Hepatocyte (in vitro differentiated cells): Measurements from ENCODE around the gene DHX58. TPM values are rescaled to one million over a fixed set of nuclear protein-coding genes. Genes with fewer than 3 reads are reported as not detected.
A peak's percentile ranks its signal among the peaks of the same experiment; 100 is the strongest.
"Not testable (repeated sequence)": the region's sequence is repeated elsewhere in the genome, so short reads cannot be mapped to it uniquely, and the experiment has no call there.

Experiments used
- DNase-seq: peaks from one replicate; pipeline ENCODE4 v3.0.0-alpha.2; 2016; ENCODE audit warnings: low spot score
- H2AFZ ChIP-seq: fragments of 200-600 bp; sonication (generic); 2 replicates; pipeline ENCODE4 v1.6.0; 2016; ENCODE audit warnings: antibody characterized with exemption, mild to moderate bottlenecking
- H3K27ac ChIP-seq: fragments of 200-600 bp; sonication (generic); 2 replicates; pipeline ENCODE4 v1.5.1; 2016; ENCODE audit warnings: mild to moderate bottlenecking
- H3K27me3 ChIP-seq: fragments of 200-600 bp; sonication (generic); 2 replicates; pipeline ENCODE4 v1.6.1; 2016
- H3K36me3 ChIP-seq: fragments of 200-600 bp; sonication (generic); replicated peaks from 2 replicates; pipeline ENCODE4 v1.5.1; 2016; ENCODE audit warnings: low read depth; ENCODE audit not compliant: insufficient read depth
- H3K4me1 ChIP-seq: fragments of 200-600 bp; sonication (generic); 2 replicates; pipeline ENCODE4 v1.5.1; 2016; ENCODE audit warnings: mild to moderate bottlenecking, moderate library complexity; ENCODE audit not compliant: insufficient read depth
- H3K4me2 ChIP-seq: fragments of 200-600 bp; sonication (generic); 2 replicates; pipeline ENCODE4 v1.6.0; 2016
- H3K4me3 ChIP-seq: fragments of 200-600 bp; sonication (generic); 2 replicates; pipeline ENCODE4 v1.5.1; 2016; ENCODE audit warnings: mild to moderate bottlenecking
- H3K79me2 ChIP-seq: fragments of 200-600 bp; sonication (generic); 2 replicates; pipeline ENCODE4 v1.6.0; 2017; ENCODE audit warnings: mild to moderate bottlenecking
- H3K9me2 ChIP-seq: fragments of 200-600 bp; sonication (generic); replicated peaks from 2 replicates; pipeline ENCODE4 v1.6.0; 2017; ENCODE audit warnings: mild to moderate bottlenecking; ENCODE audit not compliant: insufficient read depth
- H3K9me3 ChIP-seq: fragments of 200-600 bp; sonication (generic); 2 replicates; pipeline ENCODE4 v1.5.1; 2016; ENCODE audit warnings: low read depth, mild to moderate bottlenecking
- H4K20me1 ChIP-seq: fragments of 200-600 bp; sonication (generic); 2 replicates; pipeline ENCODE4 v1.6.0; 2016; ENCODE audit warnings: mild to moderate bottlenecking; ENCODE audit not compliant: insufficient read depth, poor library complexity, severe bottlenecking
- EZH2 ChIP-seq: fragments of 200-600 bp; sonication (generic); IDR thresholded peaks from 2 replicates; pipeline ENCODE4 v1.6.1; 2016; ENCODE audit warnings: antibody characterized with exemption, mild to moderate bottlenecking, borderline replicate concordance
- EZH2phosphoT487 ChIP-seq: fragments of 200-600 bp; sonication (generic); IDR thresholded peaks from one replicate; pipeline ENCODE4 v1.6.1; 2018; ENCODE audit warnings: antibody characterized with exemption, mild to moderate bottlenecking, low read depth, moderate library complexity; ENCODE audit not compliant: unreplicated experiment, severe bottlenecking
- WGBS: methylation state at CpG from one replicate; pipeline ENCODE4 v1.1.6; 2016; ENCODE audit warnings: low lambda C conversion rate; ENCODE audit errors: missing lambda C conversion rate; 5-methylcytosine and 5-hydroxymethylcytosine counted together
- polyA plus RNA-seq: library from polyadenylated mRNA; unstranded; fragments of >200 nt; fragmentation: Nextera tagmentation; extraction: Ambion mirVana; gene quantifications from 2 replicates; pipeline ENCODE4 v1.2.1, GENCODE V29; 2016
- total RNA-seq: library from RNA; depleted of rRNA; stranded (reverse); fragments of >200 nt; gene quantifications from 2 replicates; pipeline ENCODE4 v1.2.3, GENCODE V29; 2014
- TF ChIP-seq, protein P1 (sequence below): fragments of 200-600 bp; sonication (generic); IDR thresholded peaks from 2 replicates; pipeline ENCODE4 v1.5.1; 2016; ENCODE audit warnings: antibody characterized with exemption, mild to moderate bottlenecking; ENCODE audit not compliant: poor library complexity

Gene DHX58
- total and polyA plus RNA-seq, 2 experiments from 2014 or later = 1.4 to 1.6 TPM

DNA sequence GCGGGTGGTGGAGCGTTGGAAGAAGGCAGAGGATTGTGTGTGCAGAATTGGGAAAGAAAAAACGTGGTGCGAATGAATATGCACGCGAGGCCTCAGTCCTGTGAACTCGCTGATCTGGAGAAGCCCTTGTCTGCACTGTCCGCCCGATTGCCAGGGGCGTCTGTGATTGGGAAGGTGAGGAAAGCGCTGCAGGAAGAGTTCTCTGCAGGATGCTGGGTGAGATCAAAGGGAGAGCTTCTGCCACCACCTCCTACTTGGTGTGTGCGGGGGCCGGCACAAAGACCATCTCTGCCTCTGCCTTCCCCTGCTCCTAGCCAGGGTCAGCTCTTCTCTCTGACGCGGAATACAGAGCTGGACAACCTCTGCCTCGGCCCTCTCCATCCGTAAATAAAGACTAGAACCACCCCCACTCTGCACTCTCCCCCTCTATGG is 43.1 kb upstream of the DHX58 start:
- Histone ChIP-seq H3K79me2 (peaks cover 41% of the 10 kb centered on the region), H3K36me3 (no peaks in the 10 kb centered on the region), H3K27me3 (no peaks in the 10 kb centered on the region), H3K27ac (peak overlapping the region; percentile 3), H2AFZ (peak overlapping the region; percentile 41), H3K4me1 (peaks cover 18% of the 10 kb centered on the region), H3K4me3 (peak overlapping the region; percentile 30), H3K9me3 (no peaks in the 10 kb centered on the region), H3K4me2 (peak overlapping the region; percentile 71), H3K9me2 (no peaks in the 10 kb centered on the region), H4K20me1 (peaks cover 8% of the 10 kb centered on the region)
- DNase-seq = no peak
- TF ChIP-seq EZH2phosphoT487 = no peak
- no peak for TF ChIP-seq EZH2
- TF ChIP-seq, protein P1, sequence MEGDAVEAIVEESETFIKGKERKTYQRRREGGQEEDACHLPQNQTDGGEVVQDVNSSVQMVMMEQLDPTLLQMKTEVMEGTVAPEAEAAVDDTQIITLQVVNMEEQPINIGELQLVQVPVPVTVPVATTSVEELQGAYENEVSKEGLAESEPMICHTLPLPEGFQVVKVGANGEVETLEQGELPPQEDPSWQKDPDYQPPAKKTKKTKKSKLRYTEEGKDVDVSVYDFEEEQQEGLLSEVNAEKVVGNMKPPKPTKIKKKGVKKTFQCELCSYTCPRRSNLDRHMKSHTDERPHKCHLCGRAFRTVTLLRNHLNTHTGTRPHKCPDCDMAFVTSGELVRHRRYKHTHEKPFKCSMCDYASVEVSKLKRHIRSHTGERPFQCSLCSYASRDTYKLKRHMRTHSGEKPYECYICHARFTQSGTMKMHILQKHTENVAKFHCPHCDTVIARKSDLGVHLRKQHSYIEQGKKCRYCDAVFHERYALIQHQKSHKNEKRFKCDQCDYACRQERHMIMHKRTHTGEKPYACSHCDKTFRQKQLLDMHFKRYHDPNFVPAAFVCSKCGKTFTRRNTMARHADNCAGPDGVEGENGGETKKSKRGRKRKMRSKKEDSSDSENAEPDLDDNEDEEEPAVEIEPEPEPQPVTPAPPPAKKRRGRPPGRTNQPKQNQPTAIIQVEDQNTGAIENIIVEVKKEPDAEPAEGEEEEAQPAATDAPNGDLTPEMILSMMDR = no peak
- WGBS = 23% methylated on average over 17 of the region's 17 CpGs

DNA sequence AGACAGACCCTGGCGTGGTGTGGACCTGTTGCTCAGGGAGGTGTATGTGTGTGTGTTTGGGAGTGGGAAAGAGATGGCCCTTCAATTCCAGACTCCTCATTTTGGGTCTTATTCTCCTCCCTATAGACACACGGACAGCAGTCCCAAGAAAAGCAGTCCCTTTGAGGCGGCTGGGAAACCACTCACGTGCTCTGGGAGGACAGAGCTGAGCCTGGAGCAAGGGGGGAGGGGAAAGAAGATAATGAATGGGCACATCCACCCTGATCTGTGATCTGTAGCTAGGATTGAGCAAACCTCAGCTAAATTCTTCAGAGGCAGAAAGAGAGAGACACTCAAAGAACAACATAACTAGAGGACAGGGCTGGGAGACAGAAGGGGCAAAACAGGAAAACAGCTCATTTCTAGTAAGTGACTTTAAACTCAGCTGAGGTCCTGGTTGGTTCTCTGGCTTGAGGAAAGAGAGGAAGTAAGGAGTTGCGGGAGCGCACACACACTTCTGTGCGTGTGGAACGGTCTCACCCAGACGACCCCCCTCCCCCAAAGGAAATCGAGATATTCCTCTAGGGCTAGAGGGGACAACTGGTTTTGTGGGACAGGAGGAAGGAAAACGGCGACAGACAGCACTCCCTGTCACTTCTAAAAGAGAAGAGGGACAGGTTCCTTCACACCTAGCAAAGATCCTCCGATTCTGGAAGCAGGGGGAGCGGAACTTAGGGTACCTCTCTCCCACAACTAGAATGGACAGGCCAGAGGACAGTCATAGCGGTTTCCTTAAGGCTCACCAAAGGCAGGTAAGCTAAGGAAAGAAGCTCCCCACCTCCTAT is 41.6 kb upstream of the DHX58 start:
- H3K27me3 ChIP-seq = no peaks in the 10 kb centered on the region
- WGBS = 4% methylated on average over 15 of the region's 15 CpGs
- peaks cover 21% of the 10 kb centered on the region for H4K20me1 ChIP-seq
- TF ChIP-seq, protein P1 = no peak
- TF ChIP-seq EZH2phosphoT487 = no peak
- TF ChIP-seq EZH2 = no peak
- no peak overlapping the region for H2AFZ ChIP-seq
- H3K36me3 ChIP-seq = no peaks in the 10 kb centered on the region
- H3K4me2 ChIP-seq = peak overlapping the region; percentile 82
- peak overlapping the region; percentile 76 for H3K27ac ChIP-seq
- peak overlapping the region; percentile 38 for H3K4me3 ChIP-seq
- H3K9me3 ChIP-seq = no peaks in the 10 kb centered on the region
- peaks cover 18% of the 10 kb centered on the region for H3K4me1 ChIP-seq
- H3K9me2 ChIP-seq = no peaks in the 10 kb centered on the region
- peak; percentile 57 for DNase-seq
- H3K79me2 ChIP-seq = peaks cover 56% of the 10 kb centered on the region

- H3K27ac ChIP-seq = no peak overlapping the region
- no peak for DNase-seq
- no peak overlapping the region for H3K4me2 ChIP-seq
- H3K4me1 ChIP-seq = peaks cover 7% of the 10 kb centered on the region
- TF ChIP-seq, protein P1 = no peak
- TF ChIP-seq EZH2 = no peak
- no peak for TF ChIP-seq EZH2phosphoT487
- H3K4me3 ChIP-seq = no peak overlapping the region
- no peaks in the 10 kb centered on the region for H3K27me3 ChIP-seq
- H3K9me2 ChIP-seq = no peaks in the 10 kb centered on the region
- no peak overlapping the region for H2AFZ ChIP-seq
- peaks cover 65% of the 10 kb centered on the region for H4K20me1 ChIP-seq
- H3K79me2 ChIP-seq = peaks cover 95% of the 10 kb centered on the region
- H3K9me3 ChIP-seq = no peaks in the 10 kb centered on the region
- H3K36me3 ChIP-seq = no peaks in the 10 kb centered on the region
- WGBS = 93% methylated on average over 13 of the region's 13 CpGs
Observed at GRCh38 chr17:42146911-42147607, 34.5 kb upstream of the DHX58 start.

DNA sequence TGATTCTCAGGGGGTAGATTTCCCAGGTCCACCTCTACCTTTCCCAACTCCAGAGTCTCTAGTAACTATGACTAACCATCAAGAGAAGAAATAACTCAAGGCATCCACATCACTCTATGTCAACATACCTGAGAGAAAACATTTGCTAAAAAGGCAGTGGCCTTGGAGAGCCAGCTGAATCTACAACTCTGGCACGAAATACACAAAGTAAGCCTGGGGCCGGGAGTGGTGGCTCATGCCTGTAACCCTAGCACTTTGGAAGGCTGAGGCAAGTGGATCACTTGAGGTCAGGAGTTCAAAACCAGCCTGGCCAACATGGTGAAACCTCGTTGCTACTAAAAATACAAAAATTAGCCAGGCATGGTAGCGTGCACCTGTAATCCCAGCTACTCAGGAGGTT is 30.6 kb upstream of the DHX58 start:
- not testable (repeated sequence) for H3K4me1 ChIP-seq

More for the DNA sequence above, 30.6 kb upstream of the DHX58 start:
- H3K27me3 ChIP-seq, H3K9me3 ChIP-seq, H3K36me3 ChIP-seq, H3K4me3 ChIP-seq, H2AFZ ChIP-seq, H3K9me2 ChIP-seq, H3K4me2 ChIP-seq: not testable (repeated sequence)
- peak; percentile 35 for DNase-seq
- Histone ChIP-seq H3K79me2 (peaks cover 96% of the 10 kb centered on the region), H4K20me1 (peaks cover 78% of the 10 kb centered on the region), H3K27ac (peak overlapping the region; percentile 65)
- 73% methylated on average over 4 of the region's 4 CpGs for WGBS
